ENCODE results near the gene AP3B1. TPM values are rescaled to one million over a fixed set of nuclear protein-coding genes. Genes with fewer than 3 reads are reported as not detected.
A peak's percentile ranks its signal among the peaks of the same experiment; 100 is the strongest.

The AP3B1 gene
- total and polyA plus RNA-seq, 2 donors (not counting 1 experiment from before 2014, with no cell fraction given), result 50.5 to 66.9 TPM

GRCh38 chr5:78162253-78162862 is 132.1 kb downstream of the AP3B1 start:
- Histone ChIP-seq H3K9me3 (ENCODE audit: control insufficient read depth, insufficient read depth, low read depth, low read length) (no peaks in the 10 kb centered on the region), H3K36me3 (ENCODE audit: control insufficient read depth, insufficient read depth, low read length) (no peaks in the 10 kb centered on the region), H3K4me1 (ENCODE audit: control insufficient read depth, extremely low read depth, insufficient read depth, low read length) (no peaks in the 10 kb centered on the region), H3K4me2 (ENCODE audit: extremely low read depth, insufficient read depth, low read length) (no peak overlapping the region), H3K9ac (ENCODE audit: insufficient read depth, low read length) (no peak overlapping the region), H3K27ac (ENCODE audit: insufficient read depth, low read length) (no peak overlapping the region), H3K27me3 (ENCODE audit: control insufficient read depth, insufficient read depth, low read length) (no peaks in the 10 kb centered on the region), H3K4me3 (replicated peaks in 1 of 4; ENCODE audit: control extremely low read depth in 1 of 4, insufficient read depth in 1 of 4, low read depth in 3 of 4, low read length in 4 of 4) (no peak overlapping the region), H3K79me2 (ENCODE audit: control insufficient read depth, insufficient read depth, low read length) (no peaks in the 10 kb centered on the region), H2AFZ (ENCODE audit: low read length) (no peak overlapping the region), H4K20me1 (ENCODE audit: control insufficient read depth, extremely low read depth, insufficient read depth, low read length) (no peaks in the 10 kb centered on the region)
- peak; percentile 18 to 59 for DNase-seq (ENCODE audit: low read depth in 2 of 2)
- TF ChIP-seq EZH2 (IDR thresholded peaks at IDR 0.05; ENCODE audit: low read length, missing control alignments), result no peak
- TF ChIP-seq CTCF (conservative IDR thresholded peaks at IDR 0.05 in 1 of 2, IDR thresholded peaks at IDR 0.05 in 1 of 2; ENCODE audit: low read depth in 1 of 2, low read length in 2 of 2), result peak; percentile 48 to 52

- H3K9me3 ChIP-seq (ENCODE audit: control insufficient read depth, insufficient read depth, low read depth, low read length), result no peaks in the 10 kb centered on the region
- TF ChIP-seq CTCF (conservative IDR thresholded peaks at IDR 0.05 in 1 of 2, IDR thresholded peaks at IDR 0.05 in 1 of 2; ENCODE audit: low read depth in 1 of 2, low read length in 2 of 2), result no peak
- no peak for TF ChIP-seq EZH2 (IDR thresholded peaks at IDR 0.05; ENCODE audit: low read length, missing control alignments)
Measured at GRCh38 chr5:78157001-78157400, 137.5 kb downstream of the AP3B1 start.

GRCh38 chr5:78151594-78152271 is 142.8 kb downstream of the AP3B1 start:
- Histone ChIP-seq H3K9me3 (ENCODE audit: control insufficient read depth, insufficient read depth, low read depth, low read length) (no peaks in the 10 kb centered on the region), H4K20me1 (ENCODE audit: control insufficient read depth, extremely low read depth, insufficient read depth, low read length) (no peaks in the 10 kb centered on the region), H3K9ac (ENCODE audit: insufficient read depth, low read length) (no peak overlapping the region), H3K27ac (ENCODE audit: insufficient read depth, low read length) (no peak overlapping the region), H3K27me3 (ENCODE audit: control insufficient read depth, insufficient read depth, low read length) (no peaks in the 10 kb centered on the region), H3K79me2 (ENCODE audit: control insufficient read depth, insufficient read depth, low read length) (no peaks in the 10 kb centered on the region), H2AFZ (ENCODE audit: low read length) (no peak overlapping the region), H3K4me2 (ENCODE audit: extremely low read depth, insufficient read depth, low read length) (no peak overlapping the region), H3K4me1 (ENCODE audit: control insufficient read depth, extremely low read depth, insufficient read depth, low read length) (no peaks in the 10 kb centered on the region), H3K4me3 (replicated peaks in 1 of 4; ENCODE audit: control extremely low read depth in 1 of 4, insufficient read depth in 1 of 4, low read depth in 3 of 4, low read length in 4 of 4) (no peak overlapping the region), H3K36me3 (ENCODE audit: control insufficient read depth, insufficient read depth, low read length) (peaks cover 2% of the 10 kb centered on the region)
- no peak for DNase-seq (ENCODE audit: low read depth in 2 of 2)
- TF ChIP-seq CTCF (conservative IDR thresholded peaks at IDR 0.05 in 1 of 2, IDR thresholded peaks at IDR 0.05 in 1 of 2; ENCODE audit: low read depth in 1 of 2, low read length in 2 of 2) (no peak), EZH2 (IDR thresholded peaks at IDR 0.05; ENCODE audit: low read length, missing control alignments) (no peak)

More at GRCh38 chr5:78157001-78157400, 137.5 kb downstream of the AP3B1 start:
- H3K27me3 ChIP-seq (ENCODE audit: control insufficient read depth, insufficient read depth, low read length), result no peaks in the 10 kb centered on the region
- H3K36me3 ChIP-seq (ENCODE audit: control insufficient read depth, insufficient read depth, low read length), result peaks cover 2% of the 10 kb centered on the region
- peak in 1 of 2 donors; percentile 14 for DNase-seq (ENCODE audit: low read depth in 2 of 2)
- no peaks in the 10 kb centered on the region for H3K79me2 ChIP-seq (ENCODE audit: control insufficient read depth, insufficient read depth, low read length)
- H3K27ac ChIP-seq (ENCODE audit: insufficient read depth, low read length), result no peak overlapping the region
- no peaks in the 10 kb centered on the region for H3K4me1 ChIP-seq (ENCODE audit: control insufficient read depth, extremely low read depth, insufficient read depth, low read length)
- no peak overlapping the region for H2AFZ ChIP-seq (ENCODE audit: low read length)
- H3K4me3 ChIP-seq (replicated peaks in 1 of 4; ENCODE audit: control extremely low read depth in 1 of 4, insufficient read depth in 1 of 4, low read depth in 3 of 4, low read length in 4 of 4), result no peak overlapping the region
- H3K9ac ChIP-seq (ENCODE audit: insufficient read depth, low read length), result no peak overlapping the region
- no peaks in the 10 kb centered on the region for H4K20me1 ChIP-seq (ENCODE audit: control insufficient read depth, extremely low read depth, insufficient read depth, low read length)
- H3K4me2 ChIP-seq (ENCODE audit: extremely low read depth, insufficient read depth, low read length), result no peak overlapping the region

Data from fibroblast of lung (primary cell).